Heart right ventricle (tissue), 16 donors: Measurements from ENCODE around the gene COA8. TPM values are rescaled to one million over a fixed set of nuclear protein-coding genes. Genes with fewer than 3 reads are reported as not detected.

Source experiments
- ATAC-seq, 8 donors: fragments of 200-7000 bp; cut with Tn5 transposase; one replicate each; pipeline ENCODE4 v1.9.1; 2020; ENCODE audit warnings: mild to moderate bottlenecking in 8 of 8, moderate library complexity in 8 of 8, moderate number of reproducible peaks in 1 of 8
- DNase-seq, 2 donors: peaks; one replicate each; pipeline ENCODE4 v3.0.0-alpha.2; 2020
- H3K27ac ChIP-seq, 10 donors: fragments of 200-600 bp; sonication (generic) in 2 of 10; one replicate each; pipeline versions ENCODE4 v1.5.0 to v1.8.0; 2020 to 2022; ENCODE audit warnings: mild to moderate bottlenecking in 3 of 10
- H3K27me3 ChIP-seq, 7 donors: fragments of 200-600 bp; one replicate each; pipeline ENCODE4 v1.8.0; 2021 to 2022; ENCODE audit warnings: mild to moderate bottlenecking in 2 of 7
- H3K36me3 ChIP-seq, 9 donors: fragments of 200-600 bp; sonication (generic) in 1 of 9; one replicate each; pipeline versions ENCODE4 v1.5.0 to v1.8.0; 2020 to 2022; ENCODE audit warnings: mild to moderate bottlenecking in 2 of 9
- H3K4me1 ChIP-seq, 9 donors: fragments of 200-600 bp; sonication (generic) in 1 of 9; one replicate each; pipeline versions ENCODE4 v1.5.0 to v1.8.0; 2020 to 2022; ENCODE audit warnings: mild to moderate bottlenecking in 4 of 9
- H3K4me3 ChIP-seq, 10 donors: fragments of 200-600 bp; sonication (generic) in 2 of 10; one replicate each; pipeline versions ENCODE4 v1.5.0 to v1.8.0; 2020 to 2022; ENCODE audit warnings: mild to moderate bottlenecking in 7 of 10, moderate library complexity in 2 of 10
- H3K9me3 ChIP-seq, 11 donors: fragments of 200-600 bp in 10 of 11; sonication (generic) in 2 of 11; one replicate each; pipeline versions ENCODE4 v1.5.0 to v1.8.0; 2013 to 2022; ENCODE audit warnings: mild to moderate bottlenecking in 2 of 11, control low read depth in 1 of 11, moderate library complexity in 1 of 11
- WGBS, 2 donors: extraction: QIAGEN DNeasy Blood & Tissue Kit; methylation state at CpG; one replicate each; pipeline ENCODE4 v1.1.7; 2013; ENCODE audit warnings: inconsistent platforms in 1 of 2; 5-methylcytosine and 5-hydroxymethylcytosine counted together
- intact Hi-C, 10 donors: fragments of 100-400 bp; cut with DNase I; formaldehyde crosslinking; loops; one replicate each; pipeline versions ENCODE4 v1.11.1 to v1.14.2; 2022
- polyA plus RNA-seq, 2 donors: library from polyadenylated mRNA; stranded (reverse); fragments of 200-250 nt; gene quantifications; one replicate each; pipeline ENCODE4 v1.2.3, GENCODE V29; 2013
- total RNA-seq, 10 donors: library from RNA; stranded (reverse); fragmentation: NEBNext Ultra II Directional in 3 of 10; extraction: Animal tissue kit (Norgen Biotek cat#: 25700) in 3 of 10; gene quantifications; one replicate each; pipeline versions ENCODE4 v1.2.1 to v1.2.4, GENCODE V29; 2021 to 2023
- TF ChIP-seq, protein P1 (sequence below), 9 donors: fragments of 200-600 bp; sonication (generic) in 2 of 9; IDR thresholded peaks; one replicate each; pipeline versions ENCODE4 v1.5.0 to v1.8.0; 2021 to 2022; ENCODE audit warnings: antibody characterized with exemption in 9 of 9, mild to moderate bottlenecking in 5 of 9, moderate library complexity in 1 of 9
- donor health status: Arrhythmogenic right ventricular cardiomyopathy.
- donor health status: ischemic (EF 13 %, LVEDD 7.1; RV severe dilation, severe dysfunction).
- donor health status: healthy with polysubstance abuse.
- donor health status: DM: no; HTN: yes; CAD: no.
- donor health status: DM: no; HTN: no; CAD: no.
- donor health status: ischemic (EF 25% LVEDD 6.9; RV normal size, moderate dysfunction).
- donor health status: ischemic (EF 25% LVEDD 5.7; RV mildly dilated, moderate dysfunction).
- donor health status: healthy.
- donor health status: DM: yes; HTN: yes; CAD: no.
- donor health status: Ischemic cardiomyopathy.
- donor health status: ischemic (EF 35%, LVEDD 5.7; RV mildly dilated, moderate dysfunction).
- donor health status: nonischemic (EF 11% LVEDD 7.7; RV severe dilation, severe dysfunction).
- donor health status: DM: yes; HTN: yes; CAD: no.
- donor health status: PGD.
- donor health status: ischemic (EF 29% LVEDD 5.4; RV normal size, mild dysfunction).
- donor health status: nonischemic (EF 23%, LVEDD 6.1; RV moderate dilation, normal function).

COA8 gene
- total and polyA plus RNA-seq, 12 donors: 33.3 to 141 (median 43.8) TPM

DNA sequence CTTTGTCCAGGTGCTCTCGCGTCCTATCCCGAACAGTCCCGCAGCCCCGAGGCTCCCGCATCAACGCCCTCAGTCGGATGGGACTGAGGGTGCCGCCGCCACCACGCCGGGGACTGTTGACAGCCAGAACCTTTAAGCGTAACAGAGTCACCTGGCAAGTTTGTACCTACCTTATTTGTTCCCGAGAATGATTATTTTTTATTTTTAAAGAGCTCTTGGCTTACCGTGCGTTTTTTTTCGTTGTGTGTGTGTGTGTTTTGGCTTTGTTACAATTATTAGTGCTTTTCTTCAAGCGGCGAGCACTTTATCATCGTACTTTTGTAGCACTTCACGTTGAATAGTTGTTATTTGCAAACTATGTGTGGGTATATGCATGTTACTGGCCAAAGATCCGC, 463 bp downstream of the COA8 start:
- H3K36me3 ChIP-seq: peaks cover 0 to 38% (median 17%) of the 10 kb centered on the region in 9 donors
- TF ChIP-seq, protein P1, sequence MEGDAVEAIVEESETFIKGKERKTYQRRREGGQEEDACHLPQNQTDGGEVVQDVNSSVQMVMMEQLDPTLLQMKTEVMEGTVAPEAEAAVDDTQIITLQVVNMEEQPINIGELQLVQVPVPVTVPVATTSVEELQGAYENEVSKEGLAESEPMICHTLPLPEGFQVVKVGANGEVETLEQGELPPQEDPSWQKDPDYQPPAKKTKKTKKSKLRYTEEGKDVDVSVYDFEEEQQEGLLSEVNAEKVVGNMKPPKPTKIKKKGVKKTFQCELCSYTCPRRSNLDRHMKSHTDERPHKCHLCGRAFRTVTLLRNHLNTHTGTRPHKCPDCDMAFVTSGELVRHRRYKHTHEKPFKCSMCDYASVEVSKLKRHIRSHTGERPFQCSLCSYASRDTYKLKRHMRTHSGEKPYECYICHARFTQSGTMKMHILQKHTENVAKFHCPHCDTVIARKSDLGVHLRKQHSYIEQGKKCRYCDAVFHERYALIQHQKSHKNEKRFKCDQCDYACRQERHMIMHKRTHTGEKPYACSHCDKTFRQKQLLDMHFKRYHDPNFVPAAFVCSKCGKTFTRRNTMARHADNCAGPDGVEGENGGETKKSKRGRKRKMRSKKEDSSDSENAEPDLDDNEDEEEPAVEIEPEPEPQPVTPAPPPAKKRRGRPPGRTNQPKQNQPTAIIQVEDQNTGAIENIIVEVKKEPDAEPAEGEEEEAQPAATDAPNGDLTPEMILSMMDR (IDR thresholded peaks at IDR 0.05): no peak
- DNase-seq (no peak), ATAC-seq (no peak)
- peak overlapping the region; percentile 92 to 100 (median 98) for H3K27ac ChIP-seq
- H3K4me3 ChIP-seq: peak overlapping the region; percentile 92 to 100 (median 99)
- peaks cover 10 to 83% (median 55%) of the 10 kb centered on the region in 9 donors for H3K4me1 ChIP-seq
- H3K27me3 ChIP-seq: no peaks in the 10 kb centered on the region
- H3K9me3 ChIP-seq: no peaks in the 10 kb centered on the region
- intact Hi-C loops: loop anchor here in 3 of 10 donors (10.0 kb wide), 3 partner anchors 122 to 412 kb away; no protein-coding TSS in a partner anchor
- WGBS, 2 donors: 0% methylated on average over 22 of the region's 22 CpGs

DNA sequence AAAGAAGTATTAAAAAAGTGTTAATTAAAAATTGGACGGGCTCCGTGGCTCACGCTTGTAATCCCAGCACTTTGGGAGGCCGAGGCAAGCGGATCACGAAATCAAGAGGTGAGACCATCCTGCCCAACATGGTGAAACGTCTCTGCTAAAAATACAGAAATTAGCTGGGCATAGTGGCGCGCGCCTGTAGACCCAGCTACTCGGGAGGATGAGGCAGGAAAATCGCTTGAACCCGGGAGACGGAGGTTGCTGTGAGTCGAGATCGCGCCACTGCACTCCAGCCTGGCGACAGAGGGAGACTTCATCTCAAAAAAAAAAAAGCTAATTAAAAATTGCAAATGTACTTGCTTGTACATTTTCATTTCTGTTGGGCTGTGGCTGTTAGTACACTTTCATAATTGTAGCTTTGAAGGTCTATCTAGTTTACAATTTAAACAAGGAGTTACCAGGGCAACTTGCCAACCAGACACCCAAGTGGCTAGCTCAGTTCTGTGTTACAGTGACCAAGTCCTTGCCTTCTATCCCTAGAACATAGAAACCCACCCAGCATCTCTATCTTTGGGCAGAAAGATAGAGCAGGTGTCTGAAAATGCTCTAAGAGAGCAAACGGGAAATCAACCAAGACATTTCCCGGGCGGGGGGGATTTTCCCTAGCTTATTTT, 1.2 kb downstream of the COA8 start:
- Histone ChIP-seq H3K27ac (peak overlapping the region in 6 of 10 donors; percentile 97 to 100 (median 99)), H3K27me3 (no peaks in the 10 kb centered on the region), H3K4me3 (peak overlapping the region in 9 of 10 donors; percentile 92 to 100 (median 99)), H3K36me3 (peaks cover 0 to 30% (median 16%) of the 10 kb centered on the region in 9 donors), H3K4me1 (peaks cover 5 to 81% (median 55%) of the 10 kb centered on the region in 9 donors), H3K9me3 (no peaks in the 10 kb centered on the region)
- no peak for DNase-seq
- 61 to 62% methylated on average over 21 of the region's 21 CpGs for WGBS, 2 donors
- ATAC-seq: no peak
- TF ChIP-seq, protein P1 (IDR thresholded peaks at IDR 0.05): no peak
- intact Hi-C loops: loop anchor here in 3 of 10 donors (10.0 kb wide), 3 partner anchors 121 to 411 kb away; no protein-coding TSS in a partner anchor

DNA sequence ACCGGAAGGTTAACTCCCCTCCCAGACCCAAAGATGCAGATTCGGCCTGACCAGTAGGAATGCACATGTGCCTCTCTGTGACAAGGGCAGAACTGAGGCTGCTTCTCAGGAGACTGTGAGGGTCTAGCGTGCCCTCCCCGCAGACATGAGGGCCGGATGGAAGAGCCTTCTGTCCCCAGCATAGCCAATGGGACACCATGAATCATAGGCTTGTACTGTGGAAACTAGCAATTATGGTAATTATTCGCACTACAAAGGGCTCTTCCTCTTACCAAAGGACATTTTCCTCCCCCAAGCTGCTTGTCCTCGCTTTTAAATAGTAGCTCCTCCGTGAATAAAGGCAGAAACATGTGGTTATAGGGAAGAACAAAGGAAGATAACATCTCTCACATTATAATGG, 6.2 kb downstream of the COA8 start:
- Histone ChIP-seq H3K4me3 (no peak overlapping the region), H3K36me3 (peaks cover 0 to 29% (median 11%) of the 10 kb centered on the region in 9 donors), H3K27me3 (no peaks in the 10 kb centered on the region), H3K9me3 (no peaks in the 10 kb centered on the region), H3K27ac (no peak overlapping the region), H3K4me1 (peaks cover 2 to 68% (median 23%) of the 10 kb centered on the region in 9 donors)
- TF ChIP-seq, protein P1 (IDR thresholded peaks at IDR 0.05): no peak
- peak in 1 of 8 donors; percentile 32 for ATAC-seq
- no peak for DNase-seq
- intact Hi-C loops: loop anchor here in 3 of 10 donors (10.0 kb wide), 3 partner anchors 116 to 406 kb away; no protein-coding TSS in a partner anchor
- WGBS, 2 donors: 65 to 74% methylated on average over 8 of the region's 8 CpGs

DNA sequence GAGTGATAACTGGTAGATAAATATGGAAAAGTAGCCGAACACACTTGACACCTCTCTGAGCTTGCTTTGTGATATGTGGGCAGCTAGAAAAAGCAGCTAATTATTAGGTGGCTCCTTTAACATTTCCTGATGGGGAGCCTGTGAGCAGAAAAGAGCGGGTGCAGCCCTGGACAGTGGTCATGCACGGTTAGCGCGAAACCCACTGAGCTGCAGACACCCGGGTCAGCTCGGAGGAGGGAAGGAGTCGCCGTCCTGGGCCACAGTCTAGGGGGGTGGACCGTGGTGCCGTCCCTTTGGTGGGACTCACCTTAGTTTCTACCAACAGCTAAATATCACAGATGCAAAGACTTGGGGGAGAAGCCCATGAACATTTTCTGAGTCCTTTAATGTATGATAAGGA, 6.6 kb downstream of the COA8 start:
- DNase-seq (no peak), ATAC-seq (peak in 1 of 8 donors; percentile 25)
- Histone ChIP-seq H3K27ac (no peak overlapping the region), H3K27me3 (no peaks in the 10 kb centered on the region), H3K4me3 (no peak overlapping the region), H3K36me3 (peaks cover 0 to 33% (median 14%) of the 10 kb centered on the region in 9 donors), H3K4me1 (peaks cover 0 to 68% (median 18%) of the 10 kb centered on the region in 9 donors), H3K9me3 (no peaks in the 10 kb centered on the region)
- 70 to 74% methylated on average over 11 of the region's 11 CpGs for WGBS, 2 donors
- TF ChIP-seq, protein P1 (IDR thresholded peaks at IDR 0.05): no peak
- intact Hi-C loops: loop anchor here in 3 of 10 donors (10.0 kb wide), 3 partner anchors 115 to 405 kb away; no protein-coding TSS in a partner anchor
